GM18499 (cell line): ENCODE results near the gene PCDH9.
"Not testable (repeated sequence)": the region's sequence is repeated elsewhere in the genome, so short reads cannot be mapped to it uniquely, and the experiment has no call there.

ENCODE experiments used
- ATAC-seq: cut with Tn5 transposase; IDR thresholded peaks from one replicate; pipeline ENCODE4 v1.9.1; 2021; ENCODE audit warnings: moderate number of reproducible peaks; ENCODE audit not compliant: insufficient read depth, unreplicated experiment

PCDH9 gene

DNA sequence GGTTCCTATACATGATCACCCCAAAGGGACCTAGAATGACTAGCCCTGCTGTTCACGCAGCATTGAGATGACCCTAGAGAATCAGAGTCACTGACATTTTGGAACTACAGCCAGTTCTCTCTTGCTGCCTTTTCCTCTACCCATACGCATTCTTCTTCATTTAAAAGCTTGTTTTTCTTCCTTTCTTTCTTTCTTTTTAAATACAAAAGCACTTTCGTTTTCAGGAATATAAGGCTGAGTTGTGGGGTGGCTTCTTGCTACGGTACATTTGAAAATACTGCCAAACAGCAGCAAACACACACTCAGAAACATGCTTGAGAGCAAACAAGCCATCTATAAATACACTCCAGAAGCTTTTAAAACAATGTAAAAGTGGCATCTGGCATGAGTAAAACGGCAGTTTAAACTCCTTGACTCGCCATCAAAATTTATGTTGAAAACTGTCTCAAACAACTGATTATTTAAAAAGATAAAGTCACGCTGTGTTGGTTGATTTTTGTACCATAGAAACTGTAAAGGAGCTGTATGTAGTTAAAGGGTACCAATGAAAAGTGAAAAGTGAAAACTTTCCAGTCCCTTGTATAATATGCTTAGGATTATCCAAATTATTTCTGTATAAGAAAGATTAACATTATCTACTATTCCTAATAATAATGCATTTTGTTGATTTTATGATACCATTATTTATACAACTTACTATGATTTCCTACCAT, 95.6 kb downstream of the PCDH9 start:
- no peak for ATAC-seq

DNA sequence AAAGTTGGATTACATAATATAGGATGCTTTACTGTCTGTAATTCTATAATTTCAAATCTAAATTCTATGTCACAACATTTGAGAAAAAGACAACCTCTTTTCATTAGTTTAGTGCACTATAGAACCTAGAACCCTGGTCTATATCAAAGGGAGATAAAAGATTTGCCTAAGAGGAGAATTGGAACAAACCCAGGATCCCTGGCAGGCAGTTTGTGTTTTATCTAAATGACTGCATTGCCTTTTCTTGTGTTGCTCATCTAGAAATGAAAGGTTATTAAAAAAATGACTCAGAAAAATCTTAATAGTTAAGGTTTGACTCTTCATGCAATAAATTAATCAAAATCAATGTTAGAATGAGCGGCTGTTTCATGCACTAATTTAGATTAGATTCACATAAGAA, 96.7 kb downstream of the PCDH9 start:
- ATAC-seq = no peak

DNA sequence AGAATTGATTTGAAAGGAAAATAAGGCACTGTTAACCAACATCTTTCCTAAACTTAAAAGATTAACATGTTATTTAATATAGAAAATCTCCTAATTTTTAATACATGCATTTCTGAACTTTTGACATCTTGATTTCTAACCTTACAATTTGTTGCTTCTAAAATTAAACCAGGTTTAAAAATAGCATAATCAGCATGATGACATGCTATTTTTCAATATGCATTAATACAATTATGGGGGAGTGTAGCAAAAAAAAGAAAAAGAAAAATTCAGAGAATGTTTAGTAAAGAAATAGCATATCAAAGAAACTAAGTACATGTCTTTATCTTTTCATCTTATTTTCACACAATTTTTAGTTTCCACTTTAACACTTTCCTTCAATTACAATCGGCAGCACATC, 98.7 kb downstream of the PCDH9 start:
- no peak for ATAC-seq

DNA sequence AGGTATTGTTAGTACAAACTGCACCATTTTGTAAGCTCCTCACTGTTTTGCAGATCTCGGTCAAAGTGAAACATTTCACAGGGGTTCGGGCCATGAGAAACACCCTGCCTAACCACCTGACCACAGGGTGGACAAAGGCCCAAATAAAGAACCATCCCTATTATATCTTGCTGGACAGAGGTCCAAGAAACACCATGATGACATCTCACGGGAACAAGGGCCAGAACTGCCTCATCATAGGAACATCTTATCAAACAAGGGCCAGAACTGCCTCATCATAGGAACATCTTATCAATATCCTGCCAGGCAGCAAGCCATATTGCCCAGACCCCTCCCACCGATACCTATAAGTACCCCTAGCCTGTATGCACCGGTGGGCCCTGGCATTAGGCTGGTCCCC, 99.7 kb downstream of the PCDH9 start:
- ATAC-seq = no peak

DNA sequence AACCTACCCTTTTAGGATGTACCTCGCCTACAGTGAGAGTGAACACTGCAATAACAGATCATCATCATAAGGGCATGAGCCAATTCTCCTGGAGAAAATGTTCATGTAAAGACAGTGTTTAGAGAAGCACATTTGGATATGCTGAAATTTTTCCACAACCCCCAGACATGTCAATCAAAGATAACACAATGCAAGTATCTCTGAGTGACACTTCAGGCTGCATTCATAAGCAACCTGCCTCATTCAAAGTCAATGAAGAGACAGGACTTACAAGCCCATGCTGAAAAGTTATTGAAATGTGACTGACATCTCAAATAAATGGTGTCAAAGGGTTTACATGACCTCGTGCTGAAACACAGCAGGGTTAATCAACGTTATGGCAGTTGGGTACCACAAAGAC, 102.0 kb downstream of the PCDH9 start:
- ATAC-seq = no peak

DNA sequence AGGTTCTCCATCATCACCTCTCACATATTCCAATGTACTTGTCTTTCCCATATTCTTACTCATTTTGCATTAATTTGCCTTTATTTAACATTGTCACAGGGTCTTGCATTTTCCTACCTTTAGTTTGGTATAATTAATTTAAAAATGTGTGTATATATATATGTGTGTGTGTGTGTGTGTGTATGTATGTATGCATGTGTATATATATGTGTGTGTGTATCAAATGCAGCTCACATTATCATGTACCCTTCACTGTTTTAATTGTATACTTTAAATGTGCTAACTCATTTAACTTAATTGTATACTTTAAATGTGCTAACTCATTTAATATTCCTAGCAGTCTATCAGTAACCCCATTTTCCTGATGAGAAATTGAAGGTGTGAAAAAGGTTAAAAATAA, 104.5 kb downstream of the PCDH9 start:
- no peak for ATAC-seq

DNA sequence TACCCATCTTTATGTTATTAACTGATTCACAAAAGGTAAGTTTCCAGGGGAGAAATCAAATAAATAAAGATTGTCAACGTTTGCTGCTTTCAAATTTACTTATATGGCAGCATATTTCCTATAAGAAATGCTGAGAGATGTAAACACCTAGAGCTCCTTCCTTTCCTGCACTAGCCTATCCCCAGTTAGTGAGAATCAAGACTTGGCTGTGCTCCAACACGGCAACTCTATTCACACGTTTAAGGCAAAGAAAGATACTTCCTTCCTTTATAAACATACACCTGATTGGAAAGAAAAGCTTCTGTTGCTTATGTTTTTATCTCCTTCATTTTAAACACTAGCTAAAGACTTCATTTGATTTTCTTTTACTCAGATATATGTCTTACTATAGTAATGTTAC, 107.0 kb downstream of the PCDH9 start:
- no peak for ATAC-seq

DNA sequence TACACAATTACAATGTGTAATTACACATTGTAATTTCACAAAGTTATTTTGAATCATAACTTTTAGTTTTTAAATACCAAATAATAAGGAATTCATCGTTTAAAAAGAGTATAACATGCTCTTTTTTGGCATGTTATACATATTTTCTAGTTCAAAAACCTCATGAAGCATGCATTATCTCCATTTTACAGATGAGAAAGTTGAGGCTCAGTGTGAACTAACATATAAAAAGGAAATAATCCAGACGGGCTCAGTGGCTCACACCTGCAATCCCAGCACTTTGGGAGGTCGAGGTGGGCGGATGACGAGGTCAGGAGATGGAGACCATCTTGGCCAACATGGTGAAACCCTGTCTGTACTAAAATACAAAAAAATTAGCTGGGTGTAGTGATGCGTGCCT, 107.9 kb downstream of the PCDH9 start:
- ATAC-seq = no peak

DNA sequence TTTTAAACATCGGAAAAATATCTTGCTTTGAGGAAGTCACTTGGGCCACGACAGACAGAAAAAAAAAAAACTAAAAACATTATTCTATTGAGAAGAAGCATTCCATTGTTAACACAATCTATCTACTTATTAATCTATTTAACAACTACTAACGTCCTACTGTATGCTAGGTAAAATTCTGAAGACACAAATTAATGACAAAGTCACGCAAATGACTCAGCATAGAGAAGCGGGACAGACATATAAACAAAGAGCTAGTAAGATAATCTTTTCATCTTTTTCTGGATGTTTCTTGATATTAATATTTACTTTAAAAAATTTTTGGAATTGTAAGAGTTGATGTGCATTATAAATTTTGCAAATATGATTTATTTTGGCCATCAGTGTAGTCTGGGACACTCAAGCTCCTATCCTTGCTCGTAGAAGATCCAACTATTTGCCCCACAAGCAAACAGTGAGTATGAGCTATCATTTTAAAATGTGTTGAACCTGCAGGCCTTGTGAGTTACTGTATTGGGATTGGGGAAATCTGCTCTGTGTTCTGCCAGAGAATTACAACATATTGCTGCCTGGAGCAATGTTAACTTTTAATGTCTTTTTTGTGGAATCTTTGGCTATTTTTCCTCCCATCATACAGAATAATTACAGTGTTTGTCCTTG, 109.1 kb downstream of the PCDH9 start:
- no peak for ATAC-seq

DNA sequence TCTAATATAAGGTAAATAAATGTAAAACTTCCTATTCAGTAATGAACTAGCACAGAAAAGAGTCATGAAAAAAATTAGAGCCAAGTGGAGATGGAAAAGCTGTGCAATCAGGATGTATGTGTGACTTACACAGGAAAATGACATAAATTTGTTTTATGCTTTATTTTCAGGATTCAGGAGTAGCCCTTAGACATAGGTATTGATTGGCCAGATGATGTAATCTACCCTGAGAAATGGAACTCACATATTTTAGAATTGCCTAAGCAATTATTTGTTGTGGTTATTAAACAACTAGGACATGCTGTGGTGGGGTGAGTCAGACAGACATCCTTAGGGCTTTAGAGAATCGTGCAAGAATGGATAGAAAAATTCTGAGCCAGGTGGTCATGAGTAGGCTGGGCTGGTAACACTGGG, 110.6 kb downstream of the PCDH9 start:
- no peak for ATAC-seq

DNA sequence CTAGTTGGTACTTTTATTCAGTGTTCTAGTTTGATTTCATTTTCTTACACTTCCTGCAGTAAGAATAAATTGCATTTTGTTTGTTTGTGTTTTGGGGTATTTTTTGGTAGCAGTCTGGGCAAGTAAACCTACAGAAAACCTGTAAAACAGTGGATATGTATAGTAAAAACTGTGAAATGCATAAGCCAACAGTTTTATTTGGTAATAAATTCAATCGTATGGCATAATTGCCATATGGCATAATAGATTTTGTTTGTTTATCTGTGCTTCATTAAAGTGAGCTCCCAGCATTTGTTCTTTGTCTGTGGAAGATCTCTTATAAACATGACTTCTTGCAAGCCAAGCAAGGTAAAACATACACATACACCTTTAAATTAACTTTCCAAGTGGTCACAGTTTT, 111.9 kb downstream of the PCDH9 start:
- no peak for ATAC-seq

DNA sequence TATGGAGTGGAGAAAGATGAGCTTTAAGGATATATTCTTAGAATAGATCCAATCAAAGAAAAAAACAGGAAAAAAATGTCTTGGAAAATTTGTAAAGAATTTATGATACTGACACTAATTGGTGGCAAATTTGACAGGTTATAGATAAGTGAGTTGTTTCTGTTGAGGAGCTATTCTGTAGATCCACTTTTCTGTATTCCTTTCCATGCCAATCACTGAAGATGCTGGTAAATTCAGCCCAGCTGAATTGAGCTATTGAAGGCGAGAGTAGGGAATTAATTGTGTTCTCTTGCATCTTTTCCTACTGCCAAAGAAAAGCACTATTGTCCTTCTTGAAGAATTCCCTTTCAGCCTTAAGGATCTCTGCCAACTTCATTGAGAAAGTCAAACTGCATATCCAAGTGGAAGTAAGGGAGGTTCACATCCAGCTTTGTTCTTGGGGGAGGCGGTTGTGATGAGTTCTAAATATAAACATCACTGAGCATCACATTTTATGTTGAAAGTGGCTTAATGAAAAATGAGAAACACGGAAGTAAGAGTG, 113.1 kb downstream of the PCDH9 start:
- no peak for ATAC-seq

DNA sequence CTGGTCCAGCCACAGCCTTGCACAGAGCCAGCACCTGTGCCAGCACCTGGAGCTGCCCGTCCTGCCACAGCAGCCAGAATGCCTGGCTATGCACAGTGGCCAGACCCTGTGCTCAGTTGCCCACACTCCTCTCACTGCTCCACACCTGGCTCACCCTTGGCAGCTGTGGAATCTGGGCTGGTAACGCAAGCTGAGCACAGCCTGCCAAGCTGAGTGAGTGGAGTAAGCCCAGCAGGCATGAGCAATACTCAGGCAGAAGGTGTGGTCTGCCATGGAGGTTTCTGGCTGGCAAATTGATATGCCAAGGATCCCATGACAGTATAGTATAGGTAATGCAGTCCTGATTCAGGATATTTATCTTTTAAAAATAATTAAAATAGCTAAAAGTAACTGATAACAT, 122.2 kb downstream of the PCDH9 start:
- ATAC-seq = no peak

DNA sequence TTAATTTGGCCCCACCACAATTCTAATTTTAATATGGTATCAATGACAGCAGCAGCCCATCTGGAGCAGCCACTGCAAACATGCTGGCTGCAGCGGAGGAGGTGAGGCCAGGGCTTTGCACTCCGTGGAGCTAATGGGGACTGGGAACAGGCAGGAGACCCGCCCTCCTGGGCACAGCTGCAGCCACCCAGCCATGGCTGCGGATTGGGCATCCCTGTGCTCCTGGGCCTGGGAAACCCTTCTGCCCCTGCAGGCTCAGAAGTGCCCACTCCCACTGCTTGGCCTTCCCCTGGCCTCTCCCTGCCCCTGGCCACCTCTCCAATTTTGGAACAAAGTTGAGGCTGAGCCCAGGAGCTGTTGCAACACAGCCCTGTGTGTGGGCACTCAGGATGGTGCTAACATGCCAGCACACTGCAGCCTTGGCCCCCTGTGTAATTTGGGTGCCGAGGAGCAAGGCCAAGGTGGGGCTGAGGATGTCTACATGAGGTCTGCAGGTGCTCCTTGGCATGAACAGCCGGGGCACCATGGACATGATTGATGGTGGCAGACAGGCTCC, 123.6 kb downstream of the PCDH9 start:
- no peak for ATAC-seq

DNA sequence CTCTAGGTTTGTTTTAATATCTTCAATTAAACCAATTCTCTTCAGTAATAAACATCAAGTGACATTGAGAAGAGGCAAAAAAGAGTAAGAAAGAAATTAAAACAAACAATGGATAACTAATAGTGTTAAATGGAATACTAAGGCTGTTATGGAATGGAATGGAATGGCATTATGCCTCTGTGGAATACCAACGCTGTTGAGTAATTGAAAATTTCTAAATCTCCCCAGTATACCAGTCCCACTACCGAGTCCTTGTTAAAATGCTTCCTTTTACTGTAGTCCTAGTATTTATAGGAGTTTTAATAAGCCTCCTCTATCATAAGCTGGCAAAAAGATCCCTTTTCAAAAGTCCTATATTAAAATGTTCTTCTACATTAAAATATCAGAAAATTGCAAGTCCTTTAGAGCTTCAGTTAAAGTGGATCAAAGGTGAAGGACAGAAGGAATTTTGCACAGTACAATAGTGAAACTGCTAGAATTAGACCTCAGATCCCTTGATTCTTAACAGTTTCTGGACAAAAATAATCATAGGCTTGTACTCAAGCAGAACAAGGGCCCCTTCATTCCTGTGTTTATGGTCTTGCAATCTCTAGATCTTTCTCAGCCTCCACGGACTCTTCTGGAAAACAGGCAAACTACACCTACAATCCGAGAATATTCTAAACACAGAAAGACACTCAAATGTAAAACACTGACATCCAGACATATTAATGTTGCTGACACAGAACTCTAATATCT, 128.2 kb downstream of the PCDH9 start:
- no peak for ATAC-seq

DNA sequence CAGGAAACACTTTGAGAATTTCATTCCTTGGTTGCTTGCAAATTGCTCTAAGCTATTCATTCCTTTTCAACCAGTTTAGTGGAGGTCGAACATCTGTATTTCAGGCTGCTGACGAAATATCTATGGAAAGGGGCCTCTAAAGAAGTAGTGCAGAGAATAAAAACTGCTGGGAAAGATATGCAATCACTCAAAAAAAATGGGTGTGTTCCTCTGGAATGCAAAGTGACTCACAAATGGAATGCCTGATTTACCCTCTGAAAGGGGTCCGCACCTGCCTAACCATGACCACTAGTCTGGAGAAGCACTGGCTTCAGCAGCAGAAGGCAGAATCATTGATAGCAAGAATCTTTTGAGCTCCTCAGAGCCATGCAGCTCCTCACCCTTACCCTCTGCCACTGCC, 129.4 kb downstream of the PCDH9 start:
- no peak for ATAC-seq

DNA sequence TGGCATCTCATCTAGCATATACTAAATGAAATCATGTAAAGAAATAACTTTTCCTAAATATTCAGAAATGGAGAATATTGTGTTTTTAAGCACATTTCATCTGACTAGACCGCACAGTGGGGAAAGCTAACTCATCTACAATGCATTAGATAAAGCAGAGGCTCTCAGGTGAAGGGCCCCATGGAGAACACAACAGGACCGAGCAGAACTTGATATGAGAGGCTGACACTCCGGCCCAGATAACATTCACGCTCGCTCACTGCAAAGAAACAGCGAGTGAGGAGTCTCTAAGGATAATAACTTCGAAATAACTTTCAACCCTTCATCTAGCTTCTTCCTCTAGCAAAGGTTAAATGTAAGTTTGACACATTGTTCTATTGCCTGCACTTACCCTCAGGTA, 130.6 kb downstream of the PCDH9 start:
- ATAC-seq = no peak

DNA sequence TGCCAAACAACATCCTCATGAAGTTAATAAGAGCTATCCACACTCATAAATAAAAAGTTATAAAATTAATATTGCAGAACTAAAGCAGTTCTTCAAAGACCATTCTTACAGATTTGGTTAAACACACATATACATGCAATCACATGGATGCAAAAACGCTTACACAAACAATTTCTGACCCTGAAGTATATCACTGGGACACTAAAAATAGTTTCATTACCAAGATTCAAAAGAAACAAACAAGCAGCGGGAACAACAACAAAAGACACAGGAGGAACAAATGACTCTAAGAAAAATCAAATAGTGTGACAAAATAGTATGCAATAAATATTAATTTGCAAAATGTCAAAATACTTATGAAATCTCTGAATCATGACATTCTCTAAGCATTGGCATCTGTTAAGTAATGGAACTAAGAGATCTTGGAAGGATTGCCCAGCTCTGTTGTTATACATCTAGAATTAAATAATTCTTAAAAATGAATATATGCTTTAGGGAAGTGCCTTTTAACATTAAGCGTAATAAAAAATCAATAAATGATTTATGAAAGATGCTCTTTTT, 132.2 kb downstream of the PCDH9 start:
- ATAC-seq = no peak

DNA sequence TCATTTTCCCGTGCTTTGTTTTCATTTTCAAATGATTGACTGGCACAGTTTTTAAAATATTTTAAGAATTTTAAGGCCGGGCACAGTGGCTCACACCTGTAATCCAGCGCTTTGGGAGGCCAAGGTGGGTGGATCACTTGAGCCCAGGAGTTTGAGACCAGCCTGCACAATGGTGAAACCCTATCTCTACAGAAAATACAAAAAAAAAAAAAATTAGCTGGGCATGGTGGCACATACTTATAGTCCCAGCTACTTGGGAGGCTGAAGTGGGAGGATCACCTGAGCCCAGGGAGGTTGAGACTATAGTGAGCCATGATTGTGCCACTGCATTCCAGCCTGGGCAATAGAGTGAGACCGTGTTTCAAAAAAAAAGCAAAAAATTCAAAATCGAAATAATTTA, 133.2 kb downstream of the PCDH9 start:
- ATAC-seq = not testable (repeated sequence)

DNA sequence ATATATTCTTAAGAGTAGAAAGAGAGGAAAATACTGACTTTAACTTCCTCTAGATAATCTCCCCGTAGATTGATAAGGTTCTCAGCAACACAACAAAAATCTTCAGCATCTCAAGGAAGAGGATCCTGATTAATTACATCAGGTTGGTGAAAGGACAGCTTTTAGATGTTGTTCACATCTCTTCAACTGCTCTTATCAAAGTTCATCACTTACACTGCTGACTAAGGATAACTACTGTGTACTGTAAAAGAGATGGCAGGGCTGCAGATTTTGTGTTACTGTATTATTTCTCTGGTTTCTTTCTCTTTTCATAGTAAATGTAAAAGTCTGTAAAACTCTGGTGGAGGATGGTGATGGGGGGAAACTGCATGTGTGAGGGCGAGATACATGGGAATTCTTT, 133.7 kb downstream of the PCDH9 start:
- ATAC-seq = no peak

DNA sequence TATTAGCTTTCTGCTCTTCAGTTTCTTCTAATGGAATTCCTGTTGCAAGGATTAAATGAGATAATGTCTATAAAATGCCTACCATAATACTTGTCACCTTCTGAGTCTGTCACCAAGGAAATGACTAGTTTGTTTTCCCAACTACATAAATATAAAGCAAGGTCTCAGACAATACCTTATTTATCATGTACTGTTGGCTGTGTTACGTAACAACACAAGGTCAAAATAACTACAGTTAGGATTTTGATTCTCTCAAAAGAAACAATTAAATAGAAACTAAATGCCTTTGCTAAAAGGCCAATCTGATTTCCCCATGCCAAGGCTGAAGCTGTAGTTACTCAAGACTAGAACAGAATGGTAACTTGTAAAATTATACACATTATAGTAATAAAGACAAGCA, 134.5 kb downstream of the PCDH9 start:
- no peak for ATAC-seq
